IPS-15b (cell line): ENCODE results near the gene FBXW8.

Experiments used
- H3K27me3 ChIP-seq: one replicate; pipeline ENCODE4 v1.6.1; 2013; ENCODE audit warnings: low read length; ENCODE audit not compliant: control insufficient read depth, insufficient read depth
- H3K36me3 ChIP-seq: one replicate; pipeline ENCODE4 v1.6.1; 2013; ENCODE audit warnings: low read length; ENCODE audit not compliant: control insufficient read depth, insufficient read depth
- H3K4me1 ChIP-seq: one replicate; pipeline ENCODE4 v1.6.1; 2013; ENCODE audit warnings: mild to moderate bottlenecking, low read length; ENCODE audit not compliant: control insufficient read depth, insufficient read depth
- H3K4me3 ChIP-seq: one replicate; pipeline ENCODE4 v1.5.1; 2013; ENCODE audit warnings: low read depth, low read length
- H3K9ac ChIP-seq: one replicate; pipeline ENCODE4 v1.6.1; 2013; ENCODE audit warnings: low read depth, mild to moderate bottlenecking, low read length
- H3K9me3 ChIP-seq: one replicate; pipeline ENCODE4 v1.6.1; 2013; ENCODE audit warnings: mild to moderate bottlenecking, low read length; ENCODE audit not compliant: control insufficient read depth, insufficient read depth

FBXW8 gene

GRCh38 chr12:117061555-117062079 lies 150.9 kb downstream of the FBXW8 start:
- no peaks in the 10 kb centered on the region for H3K27me3 ChIP-seq
- H3K36me3 ChIP-seq, result no peaks in the 10 kb centered on the region
- H3K4me3 ChIP-seq, result no peak overlapping the region
- peaks cover 2% of the 10 kb centered on the region for H3K4me1 ChIP-seq
- no peak overlapping the region for H3K9ac ChIP-seq
- H3K9me3 ChIP-seq, result no peaks in the 10 kb centered on the region

GRCh38 chr12:117063162-117063911 lies 152.6 kb downstream of the FBXW8 start:
- H3K4me1 ChIP-seq, result peaks cover 2% of the 10 kb centered on the region
- no peaks in the 10 kb centered on the region for H3K9me3 ChIP-seq
- H3K27me3 ChIP-seq, result no peaks in the 10 kb centered on the region
- H3K4me3 ChIP-seq, result no peak overlapping the region
- H3K36me3 ChIP-seq, result no peaks in the 10 kb centered on the region
- H3K9ac ChIP-seq, result no peak overlapping the region

GRCh38 chr12:117064049-117064448 lies 153.3 kb downstream of the FBXW8 start:
- H3K36me3 ChIP-seq, result no peaks in the 10 kb centered on the region

GRCh38 chr12:117064596-117064995 lies 153.8 kb downstream of the FBXW8 start:
- peaks cover 2% of the 10 kb centered on the region for H3K4me1 ChIP-seq

More at GRCh38 chr12:117064049-117064448, 153.3 kb downstream of the FBXW8 start:
- Histone ChIP-seq H3K27me3 (no peaks in the 10 kb centered on the region), H3K9me3 (no peaks in the 10 kb centered on the region), H3K9ac (no peak overlapping the region), H3K4me1 (peaks cover 2% of the 10 kb centered on the region), H3K4me3 (no peak overlapping the region)

GRCh38 chr12:117067016-117067415 lies 156.3 kb downstream of the FBXW8 start:
- H3K36me3 ChIP-seq, result no peaks in the 10 kb centered on the region
- H3K9me3 ChIP-seq, result no peaks in the 10 kb centered on the region
- no peaks in the 10 kb centered on the region for H3K4me1 ChIP-seq
- H3K27me3 ChIP-seq, result no peaks in the 10 kb centered on the region
- H3K4me3 ChIP-seq, result no peak overlapping the region
- no peak overlapping the region for H3K9ac ChIP-seq

More at GRCh38 chr12:117064596-117064995, 153.8 kb downstream of the FBXW8 start:
- no peak overlapping the region for H3K4me3 ChIP-seq
- no peaks in the 10 kb centered on the region for H3K27me3 ChIP-seq
- no peaks in the 10 kb centered on the region for H3K36me3 ChIP-seq
- H3K9me3 ChIP-seq, result no peaks in the 10 kb centered on the region
- H3K9ac ChIP-seq, result no peak overlapping the region

- Histone ChIP-seq H3K27me3 (no peaks in the 10 kb centered on the region), H3K4me1 (no peaks in the 10 kb centered on the region), H3K4me3 (no peak overlapping the region), H3K36me3 (no peaks in the 10 kb centered on the region), H3K9ac (no peak overlapping the region), H3K9me3 (no peaks in the 10 kb centered on the region)
These were observed 156.9 kb downstream of the FBXW8 start for GRCh38 chr12:117067638-117068037.

GRCh38 chr12:117068492-117068891 lies 157.7 kb downstream of the FBXW8 start:
- Histone ChIP-seq H3K36me3 (no peaks in the 10 kb centered on the region), H3K4me1 (no peaks in the 10 kb centered on the region), H3K9ac (no peak overlapping the region), H3K27me3 (no peaks in the 10 kb centered on the region), H3K4me3 (no peak overlapping the region), H3K9me3 (no peaks in the 10 kb centered on the region)

GRCh38 chr12:117069101-117069797 lies 158.5 kb downstream of the FBXW8 start:
- Histone ChIP-seq H3K27me3 (no peaks in the 10 kb centered on the region), H3K9me3 (no peaks in the 10 kb centered on the region), H3K4me1 (no peaks in the 10 kb centered on the region), H3K9ac (peak overlapping the region; percentile 37), H3K4me3 (no peak overlapping the region), H3K36me3 (no peaks in the 10 kb centered on the region)

- no peaks in the 10 kb centered on the region for H3K9me3 ChIP-seq
- H3K9ac ChIP-seq, result peak overlapping the region; percentile 37
- no peaks in the 10 kb centered on the region for H3K36me3 ChIP-seq
- no peak overlapping the region for H3K4me3 ChIP-seq
- H3K4me1 ChIP-seq, result no peaks in the 10 kb centered on the region
- no peaks in the 10 kb centered on the region for H3K27me3 ChIP-seq
These were observed 159.5 kb downstream of the FBXW8 start for GRCh38 chr12:117069926-117070900.

GRCh38 chr12:117071009-117071408 lies 160.3 kb downstream of the FBXW8 start:
- no peaks in the 10 kb centered on the region for H3K27me3 ChIP-seq

GRCh38 chr12:117072106-117072505 lies 161.4 kb downstream of the FBXW8 start:
- Histone ChIP-seq H3K4me3 (no peak overlapping the region), H3K36me3 (no peaks in the 10 kb centered on the region), H3K9me3 (no peaks in the 10 kb centered on the region), H3K27me3 (no peaks in the 10 kb centered on the region), H3K4me1 (no peaks in the 10 kb centered on the region), H3K9ac (no peak overlapping the region)

More at GRCh38 chr12:117071009-117071408, 160.3 kb downstream of the FBXW8 start:
- no peaks in the 10 kb centered on the region for H3K4me1 ChIP-seq
- H3K9ac ChIP-seq, result no peak overlapping the region
- no peak overlapping the region for H3K4me3 ChIP-seq
- no peaks in the 10 kb centered on the region for H3K36me3 ChIP-seq
- no peaks in the 10 kb centered on the region for H3K9me3 ChIP-seq
